ENCODE data around the gene BMP7. TPM values are rescaled to one million over a fixed set of nuclear protein-coding genes. Genes with fewer than 3 reads are reported as not detected.

The BMP7 gene
- total and polyA plus RNA-seq, 2 of the 13 experiments (the other 11 are each of a cell fraction or from before 2014, with no cell fraction given), result not detected

GRCh38 chr20:57181639-57182038, 84.8 kb downstream of the BMP7 start:
- H3K9ac ChIP-seq (ENCODE audit: insufficient read depth, low read depth, low read length), result no peak overlapping the region
- intact Hi-C loops (cut with micrococcal nuclease; ENCODE audit: unreplicated experiment), result no loop called here
- ATAC-seq, result no peak
- no peak overlapping the region for H3K4me2 ChIP-seq (ENCODE audit: low read depth, low read length)
- no peak for DNase-seq (ENCODE audit: low spot score)
- no peak overlapping the region for H2AFZ ChIP-seq (ENCODE audit: low read length)
- H3K9me3 ChIP-seq (ENCODE audit: low read length), result no peaks in the 10 kb centered on the region
- in situ Hi-C loops (cut with HindIII; ENCODE audit: extremely low pct_ligation_motif_present, low pct_unique_long_range_greater_than_20kb), result no loop called here
- no peak overlapping the region for H3K27ac ChIP-seq (ENCODE audit: extremely low read length, insufficient read depth, low read length)
- no peaks in the 10 kb centered on the region for H3K36me3 ChIP-seq (replicated peaks in 1 of 2; ENCODE audit: control insufficient read depth in 1 of 2, insufficient read depth in 2 of 2, low read length in 2 of 2)
- WGBS (ENCODE audit: low lambda C conversion rate), result 22% methylated on average over 7 of the region's 7 CpGs
- no peak for FAIRE-seq
- 0 out of 2 replicates have a peak, but pooled peaks cover 2% of the 10 kb centered on the region for H4K20me1 ChIP-seq (ENCODE audit: insufficient read depth, low read length)
- H3K4me3 ChIP-seq (replicated peaks in 1 of 3; ENCODE audit: insufficient read depth in 1 of 3, low read depth in 2 of 3, low read length in 3 of 3), result no peak overlapping the region
- H3K79me2 ChIP-seq (ENCODE audit: insufficient read depth, low read length), result no peaks in the 10 kb centered on the region
- no TSS peak for BruUV-seq (replicated peaks)
- no peaks in the 10 kb centered on the region for H3K4me1 ChIP-seq (ENCODE audit: insufficient read depth, low read length)
- ChIA-PET CTCF (ENCODE audit: low intra/inter-chr PET ratio, low total read pairs) (no interaction called here), POLR2A (no interaction called here)
- peaks cover 19 to 78% of the 10 kb centered on the region in 2 experiments for H3K27me3 ChIP-seq (ENCODE audit: control insufficient read depth in 1 of 2, insufficient read depth in 2 of 2, low read length in 2 of 2)
- TF ChIP-seq KDM3A (CRISPR knock-in tag; IDR thresholded peaks at IDR 0.05; ENCODE audit: low read depth), result no peak
- no peak for TF ChIP-seq TOPORS (CRISPR knock-in tag; IDR thresholded peaks at IDR 0.05)
- no peak for TF ChIP-seq ZEB1 (IDR thresholded peaks at IDR 0.05; ENCODE audit: insufficient replicate concordance, low read depth)
- no peak for TF ChIP-seq ZNF549 (CRISPR knock-in tag; IDR thresholded peaks at IDR 0.05)
- TF ChIP-seq ARID4A (CRISPR knock-in tag; IDR thresholded peaks at IDR 0.05; ENCODE audit: borderline replicate concordance), result no peak
- no peak for TF ChIP-seq SNAPC2 (CRISPR knock-in tag; IDR thresholded peaks at IDR 0.05)
- no peak for TF ChIP-seq ZNF788 (CRISPR knock-in tag; IDR thresholded peaks at IDR 0.05; ENCODE audit: borderline replicate concordance)
- TF ChIP-seq SIX1 (CRISPR knock-in tag; IDR thresholded peaks at IDR 0.05; ENCODE audit: borderline replicate concordance), result no peak
- TF ChIP-seq ZNF205 (CRISPR knock-in tag; IDR thresholded peaks at IDR 0.05), result no peak
- TF ChIP-seq SAFB2 (CRISPR knock-in tag; IDR thresholded peaks at IDR 0.05; ENCODE audit: borderline replicate concordance, low read depth), result no peak
- no peak for TF ChIP-seq AKNA (CRISPR knock-in tag; IDR thresholded peaks at IDR 0.05; ENCODE audit: borderline replicate concordance)
- no peak for TF ChIP-seq NPAS2 (CRISPR knock-in tag; IDR thresholded peaks at IDR 0.05; ENCODE audit: borderline replicate concordance)
- TF ChIP-seq ZNF773 (CRISPR knock-in tag; IDR thresholded peaks at IDR 0.05; ENCODE audit: borderline replicate concordance), result no peak
- TF ChIP-seq THAP8 (CRISPR knock-in tag; IDR thresholded peaks at IDR 0.05; ENCODE audit: borderline replicate concordance), result no peak
- TF ChIP-seq KLF6 (CRISPR knock-in tag; IDR thresholded peaks at IDR 0.05), result no peak
- TF ChIP-seq ZNF264 (CRISPR knock-in tag; IDR thresholded peaks at IDR 0.05), result no peak
- no peak for TF ChIP-seq HMG20B (CRISPR knock-in tag; conservative IDR thresholded peaks at IDR 0.05)
